ENCODE data around the gene POC1A. TPM values are rescaled to one million over a fixed set of nuclear protein-coding genes. Genes with fewer than 3 reads are reported as not detected.

Gene POC1A
- total and polyA plus RNA-seq, 9 of the 15 experiments (the other 6 are each of a cell fraction or from before 2014, with no cell fraction given): 7.2 to 17.5 (median 12.1) TPM

- TF ChIP-seq DEAF1 (CRISPR knock-in tag; IDR thresholded peaks at IDR 0.05): no peak
- TF ChIP-seq ZNF592 (IDR thresholded peaks at IDR 0.05): no peak
- TF ChIP-seq BRF2 (IDR thresholded peaks at IDR 0.05; ENCODE audit: borderline replicate concordance, insufficient read depth, insufficient read length): no peak
- TF ChIP-seq CBX3 (IDR thresholded peaks at IDR 0.05; ENCODE audit: borderline replicate concordance in 1 of 2, low read length in 2 of 2): no peak
- TF ChIP-seq PHF20 (IDR thresholded peaks at IDR 0.05; ENCODE audit: partially characterized antibody): no peak
- no peak for TF ChIP-seq NR0B1 (IDR thresholded peaks at IDR 0.05; ENCODE audit: partially characterized antibody)
- TF ChIP-seq HDAC3 (IDR thresholded peaks at IDR 0.05; ENCODE audit: borderline replicate concordance, partially characterized antibody): no peak
- TF ChIP-seq XRCC5 (IDR thresholded peaks at IDR 0.05; ENCODE audit: low read depth, low read length): no peak
- TF ChIP-seq ZNF41 (CRISPR knock-in tag; conservative IDR thresholded peaks at IDR 0.05): no peak
- TF ChIP-seq ZKSCAN1 (IDR thresholded peaks at IDR 0.05; ENCODE audit: low read depth, low read length): peak; percentile 99
- no peak for TF ChIP-seq ZNF766 (CRISPR knock-in tag; conservative IDR thresholded peaks at IDR 0.05)
- peak; percentile 67 for TF ChIP-seq NKRF (IDR thresholded peaks at IDR 0.05; ENCODE audit: borderline replicate concordance)
- no peak for TF ChIP-seq POLR3A (IDR thresholded peaks at IDR 0.05; ENCODE audit: borderline replicate concordance, extremely low read depth, insufficient read depth, insufficient read length)
- no peak for TF ChIP-seq SMARCB1 (IDR thresholded peaks at IDR 0.05; ENCODE audit: insufficient read length, low read depth)
- TF ChIP-seq ZNF311 (CRISPR knock-in tag; IDR thresholded peaks at IDR 0.05): no peak
- TF ChIP-seq PHTF2 (CRISPR knock-in tag; IDR thresholded peaks at IDR 0.05): no peak
Measured at GRCh38 chr3:52056968-52057811, 97.0 kb downstream of the POC1A start (continued).

All from K562 (cell line).